ENCODE data around the gene U2AF1L4. TPM values are rescaled to one million over a fixed set of nuclear protein-coding genes. Genes with fewer than 3 reads are reported as not detected.

The U2AF1L4 gene
- total and polyA plus RNA-seq, 10 of the 15 experiments (the other 5 are each of a cell fraction or from before 2014, with no cell fraction given) = 7.9 to 21.6 (median 15.1) TPM

GRCh38 chr19:35716801-35717664 lies 28.2 kb downstream of the U2AF1L4 start (continued):
- TF ChIP-seq BHLHE40 (IDR thresholded peaks at IDR 0.05; ENCODE audit: borderline replicate concordance in 1 of 2, low read depth in 2 of 2, low read length in 1 of 2) (no peak), POLR2AphosphoS5 (IDR thresholded peaks at IDR 0.05; ENCODE audit: low read length) (no peak; the same call in 1 of the 2 replicates), ASH2L (IDR thresholded peaks at IDR 0.05; ENCODE audit: borderline replicate concordance, low read depth) (no peak), MEF2A (IDR thresholded peaks at IDR 0.05; ENCODE audit: insufficient read depth, low read depth, low read length) (peak; percentile 49; the same call in 1 of the 2 replicates), POLR2AphosphoS2 (IDR thresholded peaks at IDR 0.05; ENCODE audit: low read depth, low read length) (peak; percentile 92; the same call in 1 of the 2 replicates), ZSCAN29 (IDR thresholded peaks at IDR 0.05) (peak; percentile 48; the same call in 1 of the 2 replicates), ZBTB33 (IDR thresholded peaks at IDR 0.05) (no peak), RELB (IDR thresholded peaks at IDR 0.05; ENCODE audit: low read depth) (no peak), NFXL1 (IDR thresholded peaks at IDR 0.05; ENCODE audit: borderline replicate concordance) (peak; percentile 93; the same call in 1 of the 2 replicates), RUNX3 (IDR thresholded peaks at IDR 0.05; ENCODE audit: low read length) (no peak), RCOR1 (conservative IDR thresholded peaks at IDR 0.05; ENCODE audit: low read depth, low read length) (0 out of 2 replicates have a peak, but pooled peaks have one; percentile 11), HCFC1 (IDR thresholded peaks at IDR 0.05; ENCODE audit: low read length) (peak; percentile 94), GATAD2B (conservative IDR thresholded peaks at IDR 0.05; ENCODE audit: low read depth) (peak; percentile 77), NR2C2 (IDR thresholded peaks at IDR 0.05; ENCODE audit: borderline replicate concordance, control insufficient read depth, insufficient read length, low read depth) (no peak), TAF1 (IDR thresholded peaks at IDR 0.05; ENCODE audit: borderline replicate concordance, low read depth, low read length) (0 out of 2 replicates have a peak, but pooled peaks have one; percentile 18), STAT3 (IDR thresholded peaks at IDR 0.05; ENCODE audit: low read depth, low read length) (no peak), GABPA (IDR thresholded peaks at IDR 0.05; ENCODE audit: low read depth) (no peak), ATF7 (IDR thresholded peaks at IDR 0.05; ENCODE audit: low read depth) (0 out of 2 replicates have a peak, but pooled peaks have one; percentile 18), POLR2A (IDR thresholded peaks at IDR 0.05; ENCODE audit: low read depth, low read length) (peak; percentile 77), TCF12 (IDR thresholded peaks at IDR 0.05; ENCODE audit: low read depth, low read length) (no peak), SIN3A (IDR thresholded peaks at IDR 0.05; ENCODE audit: low read depth, low read length) (peak; percentile 24), RB1 (IDR thresholded peaks at IDR 0.05; ENCODE audit: borderline replicate concordance) (peak; percentile 34)
- TF ChIP-seq, protein P1, sequence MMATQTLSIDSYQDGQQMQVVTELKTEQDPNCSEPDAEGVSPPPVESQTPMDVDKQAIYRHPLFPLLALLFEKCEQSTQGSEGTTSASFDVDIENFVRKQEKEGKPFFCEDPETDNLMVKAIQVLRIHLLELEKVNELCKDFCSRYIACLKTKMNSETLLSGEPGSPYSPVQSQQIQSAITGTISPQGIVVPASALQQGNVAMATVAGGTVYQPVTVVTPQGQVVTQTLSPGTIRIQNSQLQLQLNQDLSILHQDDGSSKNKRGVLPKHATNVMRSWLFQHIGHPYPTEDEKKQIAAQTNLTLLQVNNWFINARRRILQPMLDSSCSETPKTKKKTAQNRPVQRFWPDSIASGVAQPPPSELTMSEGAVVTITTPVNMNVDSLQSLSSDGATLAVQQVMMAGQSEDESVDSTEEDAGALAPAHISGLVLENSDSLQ (IDR thresholded peaks at IDR 0.05) = 0 out of 2 replicates have a peak, but pooled peaks have one; percentile 25
- TF ChIP-seq, protein P2, sequence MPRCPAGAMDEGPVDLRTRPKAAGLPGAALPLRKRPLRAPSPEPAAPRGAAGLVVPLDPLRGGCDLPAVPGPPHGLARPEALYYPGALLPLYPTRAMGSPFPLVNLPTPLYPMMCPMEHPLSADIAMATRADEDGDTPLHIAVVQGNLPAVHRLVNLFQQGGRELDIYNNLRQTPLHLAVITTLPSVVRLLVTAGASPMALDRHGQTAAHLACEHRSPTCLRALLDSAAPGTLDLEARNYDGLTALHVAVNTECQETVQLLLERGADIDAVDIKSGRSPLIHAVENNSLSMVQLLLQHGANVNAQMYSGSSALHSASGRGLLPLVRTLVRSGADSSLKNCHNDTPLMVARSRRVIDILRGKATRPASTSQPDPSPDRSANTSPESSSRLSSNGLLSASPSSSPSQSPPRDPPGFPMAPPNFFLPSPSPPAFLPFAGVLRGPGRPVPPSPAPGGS (IDR thresholded peaks at IDR 0.05; ENCODE audit: borderline replicate concordance, insufficient read depth, low read depth, low read length, poor library complexity, severe bottlenecking) = no peak

All from GM12878 (cell line).